Measurements from ENCODE around the gene TRIM63.

DNA sequence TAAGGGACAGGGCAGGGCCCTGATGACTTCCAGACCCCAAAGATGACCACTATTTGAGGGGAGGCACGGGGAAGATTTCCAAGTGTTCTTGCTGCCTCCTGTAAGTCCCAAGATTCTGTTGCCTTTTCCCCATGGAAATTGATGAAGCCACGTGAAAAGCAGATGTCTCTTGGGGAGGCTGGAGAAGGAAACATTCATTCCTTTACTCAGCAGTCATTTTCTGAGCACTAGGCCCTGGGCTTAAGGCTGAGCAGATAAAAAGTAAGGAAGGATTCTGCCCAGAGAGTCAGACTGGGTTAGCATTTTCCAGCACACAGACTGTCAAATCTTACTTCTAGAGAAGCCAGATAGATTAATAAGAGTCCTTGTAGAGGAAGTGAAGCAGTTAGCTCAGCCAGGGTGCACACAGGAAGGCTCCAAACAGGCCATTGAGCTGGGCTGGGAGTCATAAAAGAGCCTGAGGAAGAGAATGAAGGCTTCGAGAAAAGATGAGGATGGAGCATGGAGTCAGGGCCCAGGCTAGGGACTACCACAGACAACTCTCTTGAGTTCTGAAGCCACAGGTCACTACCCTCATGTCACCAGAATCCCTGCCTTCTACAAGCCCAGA, 35.7 kb downstream of the TRIM63 start:
- TF ChIP-seq CTCF (conservative IDR thresholded peaks at IDR 0.05; ENCODE audit: low read depth, low read length) (no peak), EZH2 (IDR thresholded peaks at IDR 0.05; ENCODE audit: borderline replicate concordance, low read depth, low read length, poor library complexity, severe bottlenecking) (no peak)

All from A673 (cell line).